A673 (cell line): ENCODE measurements around the gene GPR158. TPM values are rescaled to one million over a fixed set of nuclear protein-coding genes. Genes with fewer than 3 reads are reported as not detected.

ENCODE experiments used
- BruUV-seq: library from RNA; stranded (reverse); fragments of 400-500 nt; replicated peaks from 2 replicates; lab custom pipeline; 2021; lab: Mats Ljungman, UMichigan
- CTCF ChIA-PET: fragments of 300-600 bp; sonication (Branson Sonifier 250); formaldehyde crosslinking; loops from one replicate; lab custom pipeline; 2022; ENCODE audit warnings: antibody characterized with exemption; lab: Charles Lee
- POLR2A ChIA-PET: fragments of 300-600 bp; sonication (Branson Sonifier 250); formaldehyde crosslinking; loops from one replicate; lab custom pipeline; 2022; ENCODE audit warnings: antibody characterized with exemption; ENCODE audit not compliant: low non-redundant PET; lab: Charles Lee
- DNase-seq: peaks from one replicate; pipeline ENCODE4 v3.0.0-alpha.2; 2015; ENCODE audit warnings: low spot score
- H3K27ac ChIP-seq: fragments of 200-600 bp; sonication (generic); 2 replicates; pipeline ENCODE4 v1.5.1; 2016; ENCODE audit warnings: mixed run types, low read depth, mild to moderate bottlenecking, mixed read lengths, antibody characterized with exemption, low read length; ENCODE audit not compliant: poor library complexity, severe bottlenecking
- H3K27me3 ChIP-seq: fragments of 200-600 bp; sonication (generic); replicated peaks from 2 replicates; pipeline ENCODE4 v1.6.1; 2017; ENCODE audit warnings: mixed run types, low read depth, mild to moderate bottlenecking, mixed read lengths, antibody characterized with exemption, low read length; ENCODE audit not compliant: insufficient read depth, poor library complexity
- H3K36me3 ChIP-seq: fragments of 200-600 bp; sonication (generic); 2 replicates; pipeline ENCODE4 v1.6.1; 2016; ENCODE audit warnings: mixed run types, mild to moderate bottlenecking, mixed read lengths, antibody characterized with exemption, low read length; ENCODE audit not compliant: insufficient read depth, poor library complexity, severe bottlenecking
- H3K4me1 ChIP-seq: fragments of 200-600 bp; sonication (generic); 2 replicates; pipeline ENCODE4 v1.6.1; 2017; ENCODE audit warnings: mixed run types, mild to moderate bottlenecking, mixed read lengths, antibody characterized with exemption, low read length; ENCODE audit not compliant: insufficient read depth, poor library complexity, severe bottlenecking
- H3K4me3 ChIP-seq: fragments of 200-600 bp; sonication (generic); 2 replicates; pipeline ENCODE4 v1.5.1; 2016; ENCODE audit warnings: low read depth, mixed run types, mild to moderate bottlenecking, mixed read lengths, low read length; ENCODE audit not compliant: poor library complexity, severe bottlenecking
- H3K9me3 ChIP-seq: fragments of 200-600 bp; sonication (generic); 2 replicates; pipeline ENCODE4 v1.6.1; 2016; ENCODE audit warnings: mixed run types, low read depth, mild to moderate bottlenecking, mixed read lengths, antibody characterized with exemption, low read length; ENCODE audit not compliant: poor library complexity, severe bottlenecking
- EZH2 ChIP-seq: fragments of 200-600 bp; sonication (generic); IDR thresholded peaks from 2 replicates; pipeline ENCODE4 v1.6.1; 2017; ENCODE audit warnings: borderline replicate concordance, low read depth, mild to moderate bottlenecking, mixed read lengths, antibody characterized with exemption, low read length; ENCODE audit not compliant: poor library complexity, severe bottlenecking
- intact Hi-C: fragments of 100-400 bp; cut with micrococcal nuclease; formaldehyde crosslinking; loops from one replicate; pipeline ENCODE4 v1.10.0; 2022; ENCODE audit not compliant: unreplicated experiment
- total RNA-seq: library from RNA; stranded (reverse); gene quantifications from 2 replicates; pipeline ENCODE4 v1.2.3, GENCODE V29; 2021
- TF ChIP-seq, protein P1 (sequence below): fragments of 300-800, 200-600 bp; sonication (generic); conservative IDR thresholded peaks from 2 replicates; pipeline ENCODE4 v1.5.1; 2017; ENCODE audit warnings: low read depth, mild to moderate bottlenecking, antibody characterized with exemption, low read length, moderate library complexity, mixed read lengths

GPR158 gene
- total RNA-seq, 1 experiment from 2014 or later = not detected

GRCh38 chr10:25180801-25181200, 6.0 kb downstream of the GPR158 start:
- ChIA-PET CTCF (no interaction called here), POLR2A (no interaction called here)
- Histone ChIP-seq H3K27ac (no peak overlapping the region), H3K4me3 (no peak overlapping the region), H3K36me3 (no peaks in the 10 kb centered on the region), H3K9me3 (no peaks in the 10 kb centered on the region), H3K27me3 (peaks cover 72% of the 10 kb centered on the region), H3K4me1 (peaks cover 6% of the 10 kb centered on the region)
- DNase-seq = no peak
- BruUV-seq = no TSS peak
- TF ChIP-seq EZH2 = no peak
- TF ChIP-seq, protein P1, sequence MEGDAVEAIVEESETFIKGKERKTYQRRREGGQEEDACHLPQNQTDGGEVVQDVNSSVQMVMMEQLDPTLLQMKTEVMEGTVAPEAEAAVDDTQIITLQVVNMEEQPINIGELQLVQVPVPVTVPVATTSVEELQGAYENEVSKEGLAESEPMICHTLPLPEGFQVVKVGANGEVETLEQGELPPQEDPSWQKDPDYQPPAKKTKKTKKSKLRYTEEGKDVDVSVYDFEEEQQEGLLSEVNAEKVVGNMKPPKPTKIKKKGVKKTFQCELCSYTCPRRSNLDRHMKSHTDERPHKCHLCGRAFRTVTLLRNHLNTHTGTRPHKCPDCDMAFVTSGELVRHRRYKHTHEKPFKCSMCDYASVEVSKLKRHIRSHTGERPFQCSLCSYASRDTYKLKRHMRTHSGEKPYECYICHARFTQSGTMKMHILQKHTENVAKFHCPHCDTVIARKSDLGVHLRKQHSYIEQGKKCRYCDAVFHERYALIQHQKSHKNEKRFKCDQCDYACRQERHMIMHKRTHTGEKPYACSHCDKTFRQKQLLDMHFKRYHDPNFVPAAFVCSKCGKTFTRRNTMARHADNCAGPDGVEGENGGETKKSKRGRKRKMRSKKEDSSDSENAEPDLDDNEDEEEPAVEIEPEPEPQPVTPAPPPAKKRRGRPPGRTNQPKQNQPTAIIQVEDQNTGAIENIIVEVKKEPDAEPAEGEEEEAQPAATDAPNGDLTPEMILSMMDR = no peak
- intact Hi-C loops = no loop called here

DNA sequence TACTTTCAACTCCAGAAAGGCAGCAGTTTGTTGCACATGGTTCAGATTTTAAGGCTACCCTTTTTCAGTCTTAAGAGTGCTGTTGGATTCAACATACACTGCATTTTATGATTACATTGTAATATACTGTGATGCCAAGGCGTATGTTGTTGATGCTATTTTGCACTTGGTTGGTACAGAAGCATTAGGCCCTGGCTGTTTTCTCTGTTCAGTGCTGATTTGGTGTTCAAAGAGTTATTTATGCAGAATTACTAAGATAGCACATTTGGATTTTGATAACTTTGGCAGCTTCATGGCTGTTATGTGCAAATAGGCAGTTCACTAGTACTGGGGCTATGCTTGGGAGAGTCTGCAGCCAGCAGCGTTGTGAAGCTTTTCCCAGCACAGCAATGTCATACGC, 7.8 kb downstream of the GPR158 start:
- no peak for DNase-seq
- no TSS peak for BruUV-seq
- no peaks in the 10 kb centered on the region for H3K9me3 ChIP-seq
- intact Hi-C loops = no loop called here
- H3K4me3 ChIP-seq = no peak overlapping the region
- TF ChIP-seq EZH2 = no peak
- POLR2A ChIA-PET = no interaction called here
- H3K36me3 ChIP-seq = no peaks in the 10 kb centered on the region
- H3K4me1 ChIP-seq = no peaks in the 10 kb centered on the region
- CTCF ChIA-PET = no interaction called here
- H3K27ac ChIP-seq = no peak overlapping the region
- peaks cover 53% of the 10 kb centered on the region for H3K27me3 ChIP-seq

DNA sequence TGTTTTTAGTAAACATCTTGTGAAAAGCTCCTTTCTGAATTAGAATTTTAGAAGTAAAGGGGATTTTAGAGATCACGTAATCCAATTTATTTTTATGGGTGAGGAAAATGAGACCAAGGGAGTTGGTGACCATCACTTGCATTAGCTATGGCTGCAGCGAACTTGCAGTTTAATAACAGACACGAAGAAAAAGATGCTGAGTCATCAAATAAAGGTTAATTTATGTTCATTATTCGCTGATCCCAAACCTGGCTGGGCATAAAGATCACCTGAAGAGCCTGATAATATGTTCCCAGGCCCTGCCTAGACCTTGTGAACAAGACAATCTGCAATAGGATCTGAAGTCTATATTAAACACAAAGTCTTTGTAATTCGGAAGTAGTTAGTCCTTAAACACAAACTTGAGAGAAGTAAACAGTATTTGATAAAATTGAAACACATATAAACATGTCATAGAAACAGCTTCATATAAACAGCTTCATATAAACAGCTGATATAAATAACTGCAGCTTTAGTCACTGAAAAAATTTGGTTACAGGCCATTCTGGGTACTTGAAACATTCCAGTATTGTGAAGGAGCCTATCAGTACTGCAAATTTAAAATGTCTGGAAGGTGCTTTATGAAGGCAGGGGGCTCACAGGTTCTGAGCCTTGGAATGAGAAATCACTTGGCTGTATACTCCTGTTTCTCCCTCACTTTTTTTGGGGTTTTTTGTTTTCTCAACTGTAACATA, 16.5 kb downstream of the GPR158 start:
- ChIA-PET POLR2A (no interaction called here), CTCF (no interaction called here)
- no peak for DNase-seq
- no peak for TF ChIP-seq EZH2
- TF ChIP-seq, protein P1 = no peak
- H3K9me3 ChIP-seq = no peaks in the 10 kb centered on the region
- H3K4me1 ChIP-seq = no peaks in the 10 kb centered on the region
- H3K4me3 ChIP-seq = no peak overlapping the region
- intact Hi-C loops = no loop called here
- no peaks in the 10 kb centered on the region for H3K36me3 ChIP-seq
- BruUV-seq = no TSS peak
- peaks cover 9% of the 10 kb centered on the region for H3K27me3 ChIP-seq
- H3K27ac ChIP-seq = no peak overlapping the region

GRCh38 chr10:25198151-25198550, 23.4 kb downstream of the GPR158 start:
- Histone ChIP-seq H3K9me3 (no peaks in the 10 kb centered on the region), H3K27ac (no peak overlapping the region), H3K4me1 (no peaks in the 10 kb centered on the region), H3K36me3 (no peaks in the 10 kb centered on the region), H3K4me3 (no peak overlapping the region), H3K27me3 (peaks cover 15% of the 10 kb centered on the region)
- no peak for TF ChIP-seq EZH2
- TF ChIP-seq, protein P1 = no peak
- ChIA-PET POLR2A (no interaction called here), CTCF (no interaction called here)
- DNase-seq = no peak
- intact Hi-C loops = no loop called here
- no TSS peak for BruUV-seq
